Mesenchymal stem cell (in vitro differentiated cells and primary cell): ENCODE results near the gene FMNL3.
A peak's percentile ranks its signal among the peaks of the same experiment; 100 is the strongest.

Experiments
- DNase-seq: peaks from one replicate; pipeline ENCODE4 v3.0.0-alpha.2; 2013
- H2AFZ ChIP-seq: one replicate; pipeline ENCODE4 v1.6.1; 2013; ENCODE audit warnings: low read depth, mild to moderate bottlenecking, control low read depth, inconsistent platforms, low read length, moderate library complexity
- H2AK5ac ChIP-seq: 2 replicates; pipeline ENCODE4 v1.6.1; 2013; ENCODE audit warnings: low read length, moderate library complexity, mild to moderate bottlenecking, inconsistent platforms; ENCODE audit not compliant: severe bottlenecking
- H2BK120ac ChIP-seq: one replicate; pipeline ENCODE4 v1.6.1; 2013; ENCODE audit warnings: low read depth, mild to moderate bottlenecking, inconsistent platforms, low read length, moderate library complexity
- H2BK12ac ChIP-seq, 2 experiments: one replicate each; pipeline ENCODE4 v1.6.1; 2013; ENCODE audit warnings: inconsistent platforms in 2 of 2, low read length in 2 of 2, mild to moderate bottlenecking in 2 of 2, moderate library complexity in 2 of 2, control low read depth in 1 of 2
- H2BK15ac ChIP-seq: one replicate; pipeline ENCODE4 v1.6.1; 2013; ENCODE audit warnings: mild to moderate bottlenecking, low read depth, inconsistent platforms; ENCODE audit not compliant: poor library complexity, severe bottlenecking
- H2BK5ac ChIP-seq: 2 replicates; pipeline ENCODE4 v1.6.1; 2013; ENCODE audit warnings: low read depth, mild to moderate bottlenecking, low read length, control low read depth, inconsistent platforms; ENCODE audit not compliant: poor library complexity, severe bottlenecking
- H3K14ac ChIP-seq, 2 experiments: one replicate each; pipeline ENCODE4 v1.6.1; 2013; ENCODE audit warnings: inconsistent platforms in 2 of 2, low read length in 2 of 2, control low read depth in 1 of 2, mild to moderate bottlenecking in 1 of 2, moderate library complexity in 1 of 2
- H3K18ac ChIP-seq, 2 experiments: one replicate each; pipeline ENCODE4 v1.6.1; 2013; ENCODE audit warnings: inconsistent platforms in 2 of 2, low read length in 2 of 2, control low read depth in 1 of 2, low read depth in 1 of 2, mild to moderate bottlenecking in 1 of 2
- H3K23ac ChIP-seq, 2 experiments: one replicate each; pipeline ENCODE4 v1.6.1; 2013; ENCODE audit warnings: inconsistent platforms in 2 of 2, low read length in 2 of 2, mild to moderate bottlenecking in 2 of 2, moderate library complexity in 2 of 2, control low read depth in 1 of 2
- H3K27ac ChIP-seq: 2 replicates; pipeline ENCODE4 v1.5.1; 2013; ENCODE audit warnings: mild to moderate bottlenecking, moderate library complexity, low read length, control low read depth, inconsistent platforms; ENCODE audit not compliant: poor library complexity, severe bottlenecking
- H3K27me3 ChIP-seq, 2 experiments: 2 replicates each; pipeline versions ENCODE4 v1.6.1 to v1.7.0; 2013; ENCODE audit warnings: low read length in 2 of 2, mild to moderate bottlenecking in 2 of 2, moderate library complexity in 2 of 2, control low read depth in 1 of 2, inconsistent platforms in 1 of 2; ENCODE audit not compliant: control insufficient read depth in 1 of 2, insufficient read depth in 1 of 2
- H3K36me3 ChIP-seq, 2 experiments: 2 replicates each; pipeline versions ENCODE4 v1.6.1 to v1.7.0; 2013; ENCODE audit warnings: low read length in 2 of 2, control low read depth in 1 of 2, inconsistent platforms in 1 of 2, low read depth in 1 of 2, mild to moderate bottlenecking in 1 of 2; ENCODE audit not compliant: insufficient read depth in 2 of 2, control insufficient read depth in 1 of 2
- H3K4ac ChIP-seq, 2 experiments: one replicate each; pipeline ENCODE4 v1.6.1; 2013; ENCODE audit warnings: inconsistent platforms in 2 of 2, low read length in 2 of 2, mild to moderate bottlenecking in 2 of 2, moderate library complexity in 2 of 2, control low read depth in 1 of 2, low read depth in 1 of 2
- H3K4me1 ChIP-seq: 2 replicates; pipeline ENCODE4 v1.6.1; 2013; ENCODE audit warnings: low read depth, low read length, control low read depth; ENCODE audit not compliant: control insufficient read depth, insufficient read depth
- H3K4me2 ChIP-seq: 2 replicates; pipeline ENCODE4 v1.6.1; 2013; ENCODE audit warnings: low read length, mild to moderate bottlenecking, inconsistent platforms; ENCODE audit not compliant: poor library complexity, severe bottlenecking
- H3K4me3 ChIP-seq, 2 experiments: 2 replicates each; pipeline versions ENCODE4 v1.5.1 to v1.7.0; 2013; ENCODE audit warnings: low read length in 2 of 2, mild to moderate bottlenecking in 2 of 2, control low read depth in 1 of 2, low read depth in 1 of 2; ENCODE audit not compliant: insufficient read depth in 1 of 2
- H3K79me1 ChIP-seq: replicated peaks from 2 replicates; pipeline ENCODE4 v1.6.1; 2013; ENCODE audit warnings: mild to moderate bottlenecking, control low read depth, low read length, inconsistent platforms; ENCODE audit not compliant: poor library complexity, severe bottlenecking
- H3K9ac ChIP-seq: 2 replicates; pipeline ENCODE4 v1.7.0; 2013; ENCODE audit warnings: mild to moderate bottlenecking, low read length, moderate library complexity
- H3K9me3 ChIP-seq: 2 replicates; pipeline ENCODE4 v1.7.0; 2013; ENCODE audit warnings: mild to moderate bottlenecking, low read length; ENCODE audit not compliant: control insufficient read depth
- H4K8ac ChIP-seq: one replicate; pipeline ENCODE4 v1.6.1; 2013; ENCODE audit warnings: inconsistent platforms, mild to moderate bottlenecking, low read length, moderate library complexity
- H4K91ac ChIP-seq: one replicate; pipeline ENCODE4 v1.6.1; 2013; ENCODE audit warnings: mild to moderate bottlenecking, low read length, inconsistent platforms
- WGBS: methylation state at CpG from one replicate; pipeline ENCODE4 v1.1.7; 2013; ENCODE audit warnings: mixed read lengths; 5-methylcytosine and 5-hydroxymethylcytosine counted together

The FMNL3 gene

GRCh38 chr12:49667325-49668090 is 39.7 kb downstream of the FMNL3 start:
- H4K8ac ChIP-seq: no peak overlapping the region
- DNase-seq: peak; percentile 72
- no peak overlapping the region for H2AFZ ChIP-seq
- no peak overlapping the region for H3K4me2 ChIP-seq
- H3K79me1 ChIP-seq: peaks cover 46% of the 10 kb centered on the region
- H3K27me3 ChIP-seq: no peaks in the 10 kb centered on the region
- peak overlapping the region in 1 of 2 experiments; percentile 57 for H3K4ac ChIP-seq
- H3K27ac ChIP-seq: no peak overlapping the region
- no peak overlapping the region for H2AK5ac ChIP-seq
- no peak overlapping the region for H3K23ac ChIP-seq
- H2BK5ac ChIP-seq: no peak overlapping the region
- 69% methylated on average over 2 of the region's 2 CpGs for WGBS
- peaks cover 24% of the 10 kb centered on the region for H3K4me1 ChIP-seq
- H3K18ac ChIP-seq: peak overlapping the region in 1 of 2 experiments; percentile 37
- H3K9me3 ChIP-seq: no peaks in the 10 kb centered on the region
- H2BK15ac ChIP-seq: no peak overlapping the region
- no peak overlapping the region for H4K91ac ChIP-seq
- peaks cover 0 to 6% of the 10 kb centered on the region in 2 experiments for H3K36me3 ChIP-seq
- H3K14ac ChIP-seq: no peak overlapping the region
- no peak overlapping the region for H3K9ac ChIP-seq
- peak overlapping the region in 1 of 2 experiments; percentile 59 for H2BK12ac ChIP-seq
- no peak overlapping the region for H2BK120ac ChIP-seq
- H3K4me3 ChIP-seq: no peak overlapping the region

- Histone ChIP-seq H3K14ac (no peak overlapping the region), H2BK120ac (no peak overlapping the region), H3K4ac (no peak overlapping the region), H2BK5ac (no peak overlapping the region), H3K27ac (no peak overlapping the region), H3K4me1 (peaks cover 19% of the 10 kb centered on the region), H3K36me3 (peaks cover 7 to 12% of the 10 kb centered on the region in 2 experiments), H3K27me3 (no peaks in the 10 kb centered on the region), H3K9me3 (no peaks in the 10 kb centered on the region), H2AK5ac (no peak overlapping the region), H2AFZ (no peak overlapping the region), H4K8ac (no peak overlapping the region), H2BK15ac (no peak overlapping the region), H3K4me2 (no peak overlapping the region), H4K91ac (no peak overlapping the region), H3K4me3 (no peak overlapping the region), H3K23ac (no peak overlapping the region), H3K79me1 (peaks cover 42% of the 10 kb centered on the region), H3K9ac (no peak overlapping the region), H2BK12ac (no peak overlapping the region), H3K18ac (no peak overlapping the region)
- no peak for DNase-seq
- 98% methylated on average over 4 of the region's 4 CpGs for WGBS
Observed at GRCh38 chr12:49666176-49666575, 41.0 kb downstream of the FMNL3 start.

GRCh38 chr12:49665384-49665783 is 41.8 kb downstream of the FMNL3 start:
- DNase-seq: no peak
- Histone ChIP-seq H3K79me1 (peaks cover 35% of the 10 kb centered on the region), H3K36me3 (peaks cover 14 to 17% of the 10 kb centered on the region in 2 experiments), H3K14ac (peak overlapping the region in 1 of 2 experiments; percentile 57), H2BK12ac (peak overlapping the region; percentile 35 to 87), H2BK5ac (no peak overlapping the region), H2BK120ac (no peak overlapping the region), H2AK5ac (no peak overlapping the region), H3K4me3 (no peak overlapping the region), H3K9me3 (no peaks in the 10 kb centered on the region), H3K4ac (no peak overlapping the region), H3K18ac (peak overlapping the region in 1 of 2 experiments; percentile 16), H2AFZ (no peak overlapping the region), H3K23ac (no peak overlapping the region), H3K27me3 (no peaks in the 10 kb centered on the region), H3K9ac (no peak overlapping the region), H3K4me2 (no peak overlapping the region), H3K4me1 (peaks cover 16% of the 10 kb centered on the region), H4K8ac (no peak overlapping the region), H3K27ac (no peak overlapping the region), H4K91ac (peak overlapping the region; percentile 12), H2BK15ac (peak overlapping the region; percentile 50)
- 94% methylated on average over 2 of the region's 2 CpGs for WGBS

GRCh38 chr12:49664591-49665239 is 42.5 kb downstream of the FMNL3 start:
- Histone ChIP-seq H3K18ac (peak overlapping the region; percentile 12 to 85), H3K27ac (no peak overlapping the region), H3K36me3 (peaks cover 17 to 19% of the 10 kb centered on the region in 2 experiments), H2BK15ac (peak overlapping the region; percentile 20), H3K23ac (peak overlapping the region in 1 of 2 experiments; percentile 60), H3K4ac (peak overlapping the region; percentile 52 to 58), H2AK5ac (peak overlapping the region; percentile 26), H2BK5ac (no peak overlapping the region), H3K79me1 (peaks cover 32% of the 10 kb centered on the region), H3K9ac (no peak overlapping the region), H3K4me3 (no peak overlapping the region), H4K91ac (peak overlapping the region; percentile 53), H3K14ac (peak overlapping the region in 1 of 2 experiments; percentile 63), H2BK120ac (peak overlapping the region; percentile 55), H3K4me1 (peaks cover 14% of the 10 kb centered on the region), H3K9me3 (no peaks in the 10 kb centered on the region), H4K8ac (peak overlapping the region; percentile 22), H2AFZ (no peak overlapping the region), H3K27me3 (no peaks in the 10 kb centered on the region), H2BK12ac (peak overlapping the region; percentile 46 to 98), H3K4me2 (no peak overlapping the region)
- 88% methylated on average over 4 of the region's 4 CpGs for WGBS
- DNase-seq: no peak
